CD4-positive, alpha-beta T cell treated with Interleukin-4 for 4 hours (primary cell): ENCODE measurements around the gene SUMF2.
"Not testable (repeated sequence)": the region's sequence is repeated elsewhere in the genome, so short reads cannot be mapped to it uniquely, and the experiment has no call there.

Experiments used
- DNase-seq: peaks from one replicate; pipeline ENCODE4 v3.0.0-alpha.2; 2020

SUMF2 gene

DNA sequence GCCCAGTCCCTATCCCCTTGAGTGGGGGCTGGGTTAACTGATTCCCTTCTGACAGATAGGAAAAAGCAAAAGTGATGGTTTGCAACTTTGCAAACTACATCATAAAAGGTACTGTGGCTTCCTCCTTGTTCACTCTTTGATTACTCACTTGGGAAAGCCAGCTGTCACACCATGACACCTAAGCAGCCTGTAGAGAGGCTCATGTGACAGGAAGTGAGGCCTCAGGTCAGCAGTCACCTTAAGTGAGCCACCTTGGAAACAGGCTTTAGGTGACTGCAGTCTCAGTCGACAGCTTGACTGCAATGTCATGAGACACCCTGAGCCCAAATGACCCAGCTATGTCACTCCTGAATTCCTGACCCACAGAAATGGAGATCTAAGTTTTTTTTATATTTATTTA is 46.5 kb downstream of the SUMF2 start:
- DNase-seq, result no peak

DNA sequence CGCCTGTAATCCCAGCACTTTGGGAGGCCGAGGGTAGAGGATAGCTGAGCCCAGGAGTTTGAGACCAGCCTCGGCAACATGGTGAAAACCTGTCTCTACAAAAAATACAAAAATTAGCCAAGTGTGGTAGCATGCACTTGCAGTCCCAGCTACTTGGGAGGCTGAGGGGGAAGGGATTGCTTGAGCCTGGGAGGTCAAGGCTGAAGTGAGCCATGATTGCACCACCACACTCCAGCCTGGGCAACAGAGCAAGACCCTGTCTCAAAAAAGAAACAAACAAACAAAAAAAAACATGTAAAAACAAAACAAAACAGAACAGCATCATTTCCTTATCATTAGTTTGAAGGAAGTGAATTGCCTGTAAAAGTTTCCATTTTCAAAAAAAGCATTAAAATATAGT is 48.2 kb downstream of the SUMF2 start:
- not testable (repeated sequence) for DNase-seq

DNA sequence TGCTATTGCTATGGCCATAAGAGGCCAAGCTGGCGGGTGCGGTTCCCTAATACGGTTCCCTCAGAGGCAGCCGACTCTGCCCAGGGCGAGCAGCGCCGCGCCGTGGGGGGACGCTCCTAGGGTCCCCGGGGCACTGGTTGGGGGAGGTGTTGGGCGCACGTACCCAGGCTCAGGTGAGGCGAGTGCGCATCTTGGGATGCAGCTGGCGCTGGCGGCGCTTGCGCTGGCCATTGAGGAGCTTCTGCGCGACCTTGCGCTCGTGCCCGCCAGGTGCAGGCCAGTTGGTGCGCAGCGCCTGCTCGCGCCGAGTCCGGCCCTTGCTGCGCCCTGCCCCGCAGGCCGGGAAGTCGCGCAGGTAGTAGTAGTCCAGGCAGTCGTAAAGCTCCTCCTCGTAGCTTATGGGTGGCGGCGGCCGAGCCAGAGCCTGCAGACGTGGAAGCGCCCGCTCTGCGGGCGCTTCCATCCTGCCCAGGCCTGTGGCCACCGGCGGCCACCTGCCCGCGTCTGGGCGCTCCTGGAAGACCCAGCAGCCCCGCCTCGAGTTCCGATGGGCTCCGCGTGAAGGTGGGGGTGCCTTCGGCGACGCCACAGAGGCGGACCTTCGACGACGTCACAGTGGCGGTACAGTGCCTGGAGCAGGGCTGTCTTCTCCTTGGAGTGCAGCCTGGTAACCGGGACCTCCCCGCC is 51.9 kb downstream of the SUMF2 start, which contains the start of gene NUPR2:
Gene NUPR2 (minus strand): TSS at position 566 of the 687 bp plus-strand sequence. CDS start 103 bp downstream, at position 463.
- DNase-seq, result no peak

- no peak for DNase-seq
Measured at GRCh38 chr7:56121440-56121839, 57.4 kb downstream of the SUMF2 start.

GRCh38 chr7:56124981-56125380 is 60.9 kb downstream of the SUMF2 start:
- DNase-seq, result no peak

GRCh38 chr7:56125831-56126230 is 61.7 kb downstream of the SUMF2 start:
- DNase-seq, result no peak

DNA sequence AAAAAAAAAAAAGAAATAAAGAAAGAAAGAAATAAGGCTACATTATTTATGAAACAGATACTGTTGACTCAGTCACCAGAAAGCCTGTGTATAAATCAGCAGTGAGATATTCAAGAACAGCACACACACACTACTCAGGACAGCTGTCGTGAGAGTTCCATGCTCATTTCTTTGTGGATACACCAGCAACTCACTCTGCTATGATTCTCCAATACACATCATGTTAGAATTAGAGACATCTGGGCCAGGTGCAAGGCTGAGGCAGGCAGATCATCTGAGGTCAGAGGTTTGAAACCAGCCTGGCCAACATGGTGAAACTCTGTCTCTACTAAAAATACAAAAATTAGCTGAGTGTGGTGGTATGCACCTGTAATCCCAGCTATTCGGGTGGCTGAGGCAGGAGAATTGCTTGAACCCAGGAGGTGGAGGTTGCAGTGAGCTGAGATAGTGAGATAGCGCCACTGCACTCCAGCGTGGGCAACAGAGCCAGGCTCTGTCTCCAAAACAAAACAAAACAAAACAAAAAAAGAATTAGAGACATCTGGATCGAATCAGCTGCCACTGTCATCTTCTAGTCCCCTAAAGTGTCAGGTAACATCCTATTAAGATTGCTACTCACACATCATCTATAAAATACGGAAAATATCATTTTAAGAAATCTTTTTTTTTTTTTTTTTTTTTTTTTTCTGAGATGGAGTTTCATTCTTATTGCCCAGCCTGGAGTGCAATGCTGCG is 63.3 kb downstream of the SUMF2 start:
- DNase-seq, result no peak
